ENCODE results near the gene FKBP1A.

The FKBP1A gene

DNA sequence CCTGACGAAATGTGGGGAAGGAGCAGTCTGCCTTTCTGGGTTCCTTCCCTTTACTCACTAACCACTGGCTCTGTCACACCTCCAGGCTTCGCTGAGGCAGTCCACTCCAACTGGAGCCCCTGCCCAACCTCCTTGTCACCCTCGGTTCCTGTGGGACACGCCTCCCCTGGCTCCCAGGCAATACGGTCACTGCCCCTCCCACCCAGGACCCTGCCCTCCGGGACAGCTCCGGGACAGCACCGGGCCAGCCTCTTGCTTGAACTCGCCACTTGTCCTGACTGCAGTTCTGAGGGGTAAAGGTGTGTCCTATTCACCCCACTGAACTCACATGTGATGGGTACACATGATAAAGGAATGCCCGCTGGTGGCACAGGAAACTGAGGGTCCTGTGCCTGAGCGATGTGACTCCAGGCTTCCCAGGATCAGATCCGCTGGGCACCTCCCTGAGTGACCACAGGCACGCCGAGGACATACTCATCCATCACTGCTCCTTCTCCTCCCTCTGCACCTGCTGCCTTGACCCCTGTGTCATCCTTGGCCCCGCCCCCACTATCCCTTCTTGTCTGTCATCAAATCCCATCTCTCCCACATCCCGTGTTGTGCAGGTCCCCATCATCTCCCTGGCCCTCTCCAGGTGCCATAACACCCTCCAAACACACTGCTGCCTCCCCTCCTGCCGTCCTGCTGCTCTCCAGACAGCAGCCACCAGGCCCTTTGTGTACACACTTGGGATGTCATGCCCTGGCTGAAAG, 71.8 kb downstream of the FKBP1A start:
- DNase-seq (ENCODE audit: low read depth in 2 of 3, low spot score in 2 of 3): no peak

DNA sequence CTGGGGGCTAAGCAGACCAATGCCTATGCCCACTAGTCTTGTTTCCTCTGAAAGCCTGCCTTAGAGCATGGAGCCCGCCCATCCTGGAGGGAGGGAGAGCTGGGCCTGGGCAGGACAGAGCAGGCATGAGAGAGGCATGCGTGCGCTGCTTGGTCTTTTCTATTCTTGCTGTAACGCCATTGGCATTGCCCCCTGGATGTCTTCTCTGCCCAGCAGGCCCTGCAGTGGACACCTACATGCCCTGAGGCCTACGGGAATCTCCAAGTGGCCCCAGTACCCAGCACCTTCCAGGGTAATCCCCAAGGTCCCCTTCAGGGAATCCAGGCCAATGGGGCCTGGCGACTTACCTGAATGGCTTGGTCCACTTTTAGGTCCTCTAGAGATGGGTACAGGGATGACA, 72.8 kb downstream of the FKBP1A start:
- DNase-seq (ENCODE audit: low read depth in 2 of 3, low spot score in 2 of 3): no peak

DNA sequence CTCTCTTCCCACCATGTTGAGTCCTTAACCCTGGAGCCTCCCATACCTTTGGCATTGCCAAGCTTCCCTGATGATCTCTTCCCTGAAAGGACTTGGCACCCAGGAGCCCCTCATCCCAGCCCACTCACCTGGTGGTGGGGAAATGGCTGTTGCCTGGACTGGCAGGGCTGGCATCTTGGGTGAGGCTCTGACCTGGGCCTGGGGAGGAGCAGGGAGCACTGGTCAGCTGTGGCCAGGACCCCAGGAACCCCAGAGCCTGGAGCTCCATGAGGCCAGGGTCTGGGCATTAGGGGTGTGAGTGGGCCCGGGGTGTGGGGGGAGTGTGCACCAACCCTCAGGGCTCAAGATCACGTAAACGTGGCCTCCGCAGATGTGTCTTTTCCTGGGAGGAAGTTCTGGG, 73.4 kb downstream of the FKBP1A start:
- no peak for DNase-seq (ENCODE audit: low read depth in 2 of 3, low spot score in 2 of 3)

DNA sequence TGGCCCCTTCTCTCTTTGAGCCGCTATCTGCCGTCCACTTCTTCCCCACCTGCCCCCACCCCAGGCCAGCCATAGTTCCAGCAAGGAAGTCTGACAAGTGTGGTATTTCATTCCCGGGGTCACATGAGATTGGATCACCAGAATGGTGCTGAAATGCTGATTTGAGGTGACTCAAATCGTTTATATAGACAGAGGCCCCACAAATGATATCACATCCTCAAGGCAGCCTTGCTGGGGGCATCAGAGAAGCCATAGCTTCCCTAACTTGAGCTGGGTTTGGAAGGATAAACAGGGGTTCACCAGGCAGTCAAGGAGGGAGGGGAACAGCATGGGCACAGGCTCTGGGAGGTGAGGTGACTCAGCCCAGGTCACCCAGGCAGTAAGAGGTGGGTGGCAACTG, 73.8 kb downstream of the FKBP1A start:
- DNase-seq (ENCODE audit: low read depth in 2 of 3, low spot score in 2 of 3): no peak

Data from activated CD8-positive, alpha-beta memory T cell treated with anti-CD3 and anti-CD28 coated beads for 48 hours (primary cell).